Measurements from ENCODE around the gene PXYLP1.

GRCh38 chr3:141262308-141262705, 30.7 kb downstream of the PXYLP1 start:
- TF ChIP-seq CTCF (IDR thresholded peaks at IDR 0.05) = no peak
- TF ChIP-seq EZH2 (IDR thresholded peaks at IDR 0.05) = no peak
- no peak for TF ChIP-seq EZH2phosphoT487 (IDR thresholded peaks at IDR 0.05)
